Bronchial epithelial cell (primary cell): ENCODE results near the gene YES1. TPM values are rescaled to one million over a fixed set of nuclear protein-coding genes. Genes with fewer than 3 reads are reported as not detected.

Experiments
- DNase-seq: peaks from one replicate; pipeline ENCODE4 v3.0.0-alpha.2; 2010; ENCODE audit warnings: low read depth
- FAIRE-seq: peaks from 2 replicates; lab custom pipeline; 2011; peaks lifted over from hg19 to GRCh38; lab: Jason Lieb, UNC
- H3K27me3 ChIP-seq: 2 replicates; pipeline ENCODE4 v1.5.1; 2011; ENCODE audit warnings: low read length; ENCODE audit not compliant: control insufficient read depth, insufficient read depth
- H3K36me3 ChIP-seq: 2 replicates; pipeline ENCODE4 v1.5.1; 2011; ENCODE audit warnings: low read length; ENCODE audit not compliant: control insufficient read depth, insufficient read depth
- H3K4me3 ChIP-seq: 2 replicates; pipeline ENCODE4 v1.5.1; 2011; ENCODE audit warnings: mild to moderate bottlenecking, low read depth, low read length, control low read depth
- total RNA-seq: library from RNA; depleted of rRNA; stranded (reverse); fragments of >200 nt; gene quantifications from 2 replicates; pipeline ENCODE4 v1.2.1, GENCODE V29; 2014
- TF ChIP-seq, protein P1 (sequence below): IDR thresholded peaks from 2 replicates; pipeline ENCODE4 v1.5.1; 2011; ENCODE audit warnings: mild to moderate bottlenecking, moderate library complexity, low read length, control low read depth, inconsistent platforms; ENCODE audit not compliant: insufficient read depth, severe bottlenecking

YES1 gene
- total RNA-seq, 1 donor from 2014 or later = 165 TPM

GRCh38 chr18:774811-775210 is 37.2 kb downstream of the YES1 start:
- Histone ChIP-seq H3K27me3 (no peaks in the 10 kb centered on the region), H3K4me3 (no peak overlapping the region), H3K36me3 (no peaks in the 10 kb centered on the region)
- FAIRE-seq (no peak), DNase-seq (no peak)
- TF ChIP-seq, protein P1, sequence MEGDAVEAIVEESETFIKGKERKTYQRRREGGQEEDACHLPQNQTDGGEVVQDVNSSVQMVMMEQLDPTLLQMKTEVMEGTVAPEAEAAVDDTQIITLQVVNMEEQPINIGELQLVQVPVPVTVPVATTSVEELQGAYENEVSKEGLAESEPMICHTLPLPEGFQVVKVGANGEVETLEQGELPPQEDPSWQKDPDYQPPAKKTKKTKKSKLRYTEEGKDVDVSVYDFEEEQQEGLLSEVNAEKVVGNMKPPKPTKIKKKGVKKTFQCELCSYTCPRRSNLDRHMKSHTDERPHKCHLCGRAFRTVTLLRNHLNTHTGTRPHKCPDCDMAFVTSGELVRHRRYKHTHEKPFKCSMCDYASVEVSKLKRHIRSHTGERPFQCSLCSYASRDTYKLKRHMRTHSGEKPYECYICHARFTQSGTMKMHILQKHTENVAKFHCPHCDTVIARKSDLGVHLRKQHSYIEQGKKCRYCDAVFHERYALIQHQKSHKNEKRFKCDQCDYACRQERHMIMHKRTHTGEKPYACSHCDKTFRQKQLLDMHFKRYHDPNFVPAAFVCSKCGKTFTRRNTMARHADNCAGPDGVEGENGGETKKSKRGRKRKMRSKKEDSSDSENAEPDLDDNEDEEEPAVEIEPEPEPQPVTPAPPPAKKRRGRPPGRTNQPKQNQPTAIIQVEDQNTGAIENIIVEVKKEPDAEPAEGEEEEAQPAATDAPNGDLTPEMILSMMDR = no peak

DNA sequence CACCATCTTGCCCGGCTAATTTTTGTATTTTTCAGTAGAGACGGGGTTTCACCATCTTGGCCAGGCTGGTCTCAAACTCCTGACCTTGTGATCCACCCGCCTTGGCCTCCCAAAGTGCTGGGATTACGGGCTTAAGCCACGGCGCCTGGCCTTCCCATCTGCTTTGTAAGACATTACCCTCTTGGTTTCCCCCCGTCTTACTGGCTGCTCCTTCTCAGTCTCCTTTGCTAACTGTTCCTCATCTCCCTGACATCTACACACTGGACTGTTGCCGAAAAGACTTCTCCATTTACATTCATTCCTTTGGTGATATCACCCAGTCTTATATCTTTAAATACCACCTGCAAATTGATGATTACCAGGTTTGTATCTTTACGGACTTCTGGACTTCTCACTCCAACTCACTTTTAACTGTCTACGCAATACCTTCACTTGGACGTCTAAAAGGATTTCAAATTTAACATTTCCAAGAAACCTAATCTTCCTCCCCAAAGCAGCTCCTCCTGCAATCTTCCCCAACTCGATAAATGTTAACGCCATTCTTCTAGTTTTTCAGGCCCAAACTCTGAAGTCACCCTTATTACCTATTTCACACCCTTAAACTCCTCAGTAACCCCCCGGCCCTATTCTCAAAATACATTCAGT is 37.9 kb downstream of the YES1 start:
- TF ChIP-seq, protein P1 = no peak
- H3K27me3 ChIP-seq = no peaks in the 10 kb centered on the region
- no peaks in the 10 kb centered on the region for H3K36me3 ChIP-seq
- no peak for FAIRE-seq
- H3K4me3 ChIP-seq = no peak overlapping the region
- DNase-seq = no peak

DNA sequence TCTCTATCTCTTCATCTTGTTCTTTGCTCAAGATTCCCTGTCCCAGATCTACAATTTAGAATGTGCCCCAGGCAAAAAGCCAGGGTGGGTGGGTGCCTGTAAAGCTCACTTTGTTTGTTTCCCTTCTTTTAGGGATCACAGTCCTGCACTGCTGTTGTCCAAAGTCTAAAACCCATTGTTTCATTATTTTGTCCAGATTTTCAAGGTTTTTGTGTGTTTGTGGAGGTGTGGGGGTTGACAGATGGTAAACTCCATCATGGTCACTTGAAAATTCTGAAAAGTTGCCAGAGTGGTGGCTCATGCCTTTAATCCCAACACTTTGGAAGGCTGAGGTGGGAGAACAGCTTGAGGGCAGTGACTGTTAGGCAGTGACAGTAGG is 41.5 kb downstream of the YES1 start:
- FAIRE-seq = no peak
- TF ChIP-seq, protein P1 = no peak
- no peak overlapping the region for H3K4me3 ChIP-seq

DNA sequence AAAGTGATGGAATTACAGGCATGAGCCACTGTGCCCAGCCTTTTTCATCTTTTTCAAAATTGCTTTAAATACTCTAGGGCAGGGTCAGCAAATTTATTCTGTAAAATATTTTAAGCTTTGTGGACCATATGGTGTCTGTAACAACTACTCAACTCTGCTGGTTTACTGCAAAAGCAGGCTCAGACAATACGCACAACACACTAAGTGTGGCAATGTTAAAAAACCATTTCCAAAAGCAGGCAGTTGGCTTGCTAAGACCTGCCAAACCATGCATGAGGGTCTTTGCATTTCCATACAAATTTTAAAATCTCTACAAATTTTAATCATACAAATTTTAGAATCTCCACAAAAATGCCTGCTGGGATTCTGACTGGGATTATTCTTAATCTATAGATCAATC is 44.1 kb downstream of the YES1 start:
- no peaks in the 10 kb centered on the region for H3K36me3 ChIP-seq
- no peak overlapping the region for H3K4me3 ChIP-seq
- no peaks in the 10 kb centered on the region for H3K27me3 ChIP-seq
- TF ChIP-seq, protein P1 = no peak
- FAIRE-seq (no peak), DNase-seq (no peak)

More for the DNA sequence above, 41.5 kb downstream of the YES1 start:
- no peaks in the 10 kb centered on the region for H3K36me3 ChIP-seq
- no peak for DNase-seq
- H3K27me3 ChIP-seq = no peaks in the 10 kb centered on the region

- DNase-seq = no peak
- TF ChIP-seq, protein P1 = no peak
- H3K4me3 ChIP-seq = no peak overlapping the region
- H3K36me3 ChIP-seq = no peaks in the 10 kb centered on the region
- no peaks in the 10 kb centered on the region for H3K27me3 ChIP-seq
- FAIRE-seq = no peak
These were observed 44.8 kb downstream of the YES1 start for GRCh38 chr18:767084-767882.
